ENCODE data around the gene BOLA3.

GRCh38 chr2:74092275-74092674, 55.4 kb downstream of the BOLA3 start:
- no peak for TF ChIP-seq EZH2 (IDR thresholded peaks at IDR 0.05; ENCODE audit: borderline replicate concordance, low read length)
- no peak for TF ChIP-seq CTCF (IDR thresholded peaks at IDR 0.05; ENCODE audit: low read length)

Data from OCI-LY1 (cell line).